Tibial nerve (tissue), 3 donors: Measurements from ENCODE around the gene ONECUT1.

Experiments used
- EP300 ChIP-seq, 2 donors: sonication (generic); formaldehyde crosslinking; IDR thresholded peaks; one replicate each; pipeline ENCODE4 v1.6.1; 2017; ENCODE audit warnings: antibody characterized with exemption in 2 of 2, mild to moderate bottlenecking in 1 of 2
- POLR2A ChIP-seq, 2 donors: fragments of 450-650 bp; IDR thresholded peaks; one replicate each; pipeline ENCODE4 v1.6.1; 2017; ENCODE audit warnings: antibody characterized with exemption in 2 of 2, mild to moderate bottlenecking in 2 of 2, moderate library complexity in 2 of 2

DNA sequence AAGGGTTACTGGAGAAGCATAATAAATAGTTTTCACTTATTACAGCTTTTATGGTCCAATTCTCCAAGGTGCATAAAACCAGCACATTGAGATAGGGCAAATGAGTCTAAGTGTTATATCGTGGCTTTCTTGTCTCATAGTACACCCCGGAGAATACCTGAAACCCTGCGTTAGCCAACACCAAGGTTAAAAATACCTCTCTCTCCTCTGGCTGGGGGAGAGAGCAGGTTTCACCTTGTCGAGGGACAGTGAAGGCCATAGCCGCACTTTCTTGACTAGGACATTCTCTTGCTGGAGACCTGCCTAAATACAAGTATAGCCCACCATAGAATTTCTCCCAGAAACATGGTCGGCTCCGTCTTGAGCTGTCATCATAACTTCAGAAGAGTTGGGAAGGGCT is 59.5 kb downstream of the ONECUT1 start:
- TF ChIP-seq EP300 (IDR thresholded peaks at IDR 0.05) (no peak), POLR2A (IDR thresholded peaks at IDR 0.05) (no peak)
